ENCODE data around the gene KRTAP13-3.

Gene KRTAP13-3, protein sequence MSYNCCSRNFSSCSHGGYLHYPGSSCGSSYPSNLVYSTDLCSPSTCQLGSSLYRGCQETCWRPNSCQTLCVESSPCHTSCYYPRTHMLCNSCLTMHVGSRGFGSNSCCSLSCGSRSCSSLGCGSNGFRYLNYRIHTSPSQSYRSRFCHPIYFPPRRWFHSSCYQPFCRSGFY

GRCh38 chr21:30425826-30426225 lies at the start of gene KRTAP13-3:
Gene KRTAP13-3 (minus strand): TSS chr21:30425926. CDS start chr21:30425912, 14 bp downstream.
- DNase-seq (ENCODE audit: insufficient read length, low spot score) (no peak), FAIRE-seq (no peak)
- no peak for TF ChIP-seq POLR2A (IDR thresholded peaks at IDR 0.05; ENCODE audit: low read depth, low read length)

DNA sequence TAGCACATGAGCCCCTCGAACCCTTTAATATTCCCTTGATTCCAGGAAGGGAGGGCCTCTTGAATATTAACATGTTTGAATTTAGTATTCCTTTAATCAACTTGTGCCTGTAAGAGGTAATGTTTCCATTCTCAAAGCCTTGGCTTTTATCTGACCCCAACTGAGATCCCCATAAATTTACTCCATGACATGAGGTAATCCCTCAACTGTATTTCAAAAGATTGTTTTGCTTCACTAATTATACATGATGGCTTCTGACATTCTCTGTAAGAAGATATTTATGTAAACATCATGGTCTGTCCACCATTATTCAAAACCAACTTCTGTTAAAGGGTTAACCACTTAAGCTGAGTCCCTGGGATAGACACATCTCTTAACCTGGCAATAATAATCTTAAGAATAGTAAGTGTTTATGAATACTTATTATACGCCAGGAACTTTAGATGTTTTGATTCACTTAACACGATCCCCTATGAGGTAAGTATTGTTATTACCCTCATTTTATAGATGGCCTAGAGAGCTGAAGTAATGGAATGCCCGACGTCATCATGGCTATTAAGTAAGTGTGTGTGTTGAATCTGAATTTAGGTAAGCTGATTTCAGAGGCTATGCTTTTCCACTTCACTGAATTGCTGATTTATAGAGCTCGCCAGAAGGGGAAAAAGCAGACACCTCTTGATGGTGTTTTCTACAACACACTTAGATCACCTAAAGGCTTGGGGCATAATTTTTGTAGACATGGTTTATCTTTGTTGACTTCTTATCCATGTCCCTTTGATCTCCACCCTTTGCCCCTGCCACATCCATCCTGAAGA lies 43.4 kb upstream of the KRTAP13-3 start:
- TF ChIP-seq POLR2A (IDR thresholded peaks at IDR 0.05; ENCODE audit: low read depth, low read length), result no peak
- DNase-seq (ENCODE audit: insufficient read length, low spot score) (no peak), FAIRE-seq (no peak)

DNA sequence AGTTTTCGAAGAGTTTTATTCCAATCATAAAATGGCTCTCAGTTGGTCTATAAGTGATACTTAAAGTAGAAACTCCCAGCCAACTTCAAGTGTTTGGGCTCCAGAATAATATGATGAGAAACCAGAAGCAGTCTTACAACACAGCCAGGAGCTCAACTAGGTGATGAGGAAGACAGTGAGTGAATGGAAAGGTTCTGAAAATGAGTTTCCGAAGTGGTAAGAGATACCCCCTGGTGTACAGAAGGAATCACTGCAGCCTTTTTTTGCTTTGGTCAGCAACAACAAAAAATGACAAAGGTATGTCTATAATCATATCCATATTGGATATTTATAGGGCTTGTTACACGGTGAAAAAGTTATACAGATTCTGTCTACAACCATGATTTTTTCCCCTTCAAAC lies 38.0 kb upstream of the KRTAP13-3 start:
- peak; percentile 77 for FAIRE-seq
- no peak for TF ChIP-seq POLR2A (IDR thresholded peaks at IDR 0.05; ENCODE audit: low read depth, low read length)
- DNase-seq (ENCODE audit: insufficient read length, low spot score), result no peak

GRCh38 chr21:30448514-30448913 lies 22.8 kb upstream of the KRTAP13-3 start:
- TF ChIP-seq POLR2A (IDR thresholded peaks at IDR 0.05; ENCODE audit: low read depth, low read length), result no peak
- FAIRE-seq, result no peak
- no peak for DNase-seq (ENCODE audit: insufficient read length, low spot score)

GRCh38 chr21:30447056-30447455 lies 21.3 kb upstream of the KRTAP13-3 start:
- FAIRE-seq (no peak), DNase-seq (ENCODE audit: insufficient read length, low spot score) (no peak)
- no peak for TF ChIP-seq POLR2A (IDR thresholded peaks at IDR 0.05; ENCODE audit: low read depth, low read length)

GRCh38 chr21:30444204-30444603 lies 18.5 kb upstream of the KRTAP13-3 start:
- no peak for TF ChIP-seq POLR2A (IDR thresholded peaks at IDR 0.05; ENCODE audit: low read depth, low read length)

DNA sequence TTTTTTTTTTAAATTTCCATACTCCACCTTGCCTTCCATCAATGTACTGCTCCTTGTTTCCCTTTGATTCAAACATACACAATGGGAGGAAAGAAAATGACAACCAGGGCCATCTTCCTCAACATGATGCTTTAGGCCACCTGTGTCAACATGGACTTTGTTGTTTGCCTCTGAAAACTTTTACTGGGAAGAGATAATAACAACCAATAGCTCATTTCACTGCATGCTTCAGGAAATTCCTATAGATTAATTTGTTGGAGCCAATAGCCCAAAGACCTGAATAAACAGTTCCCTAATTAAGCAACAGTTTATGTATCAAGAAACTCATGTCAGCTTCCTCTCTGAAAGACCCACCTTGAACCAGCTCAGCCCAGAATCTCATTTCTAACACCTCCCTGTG lies 17.5 kb upstream of the KRTAP13-3 start:
- no peak for TF ChIP-seq POLR2A (IDR thresholded peaks at IDR 0.05; ENCODE audit: low read depth, low read length)
- FAIRE-seq (no peak), DNase-seq (ENCODE audit: insufficient read length, low spot score) (no peak)

More at GRCh38 chr21:30444204-30444603, 18.5 kb upstream of the KRTAP13-3 start:
- DNase-seq (ENCODE audit: insufficient read length, low spot score) (no peak), FAIRE-seq (no peak)

- DNase-seq (ENCODE audit: insufficient read length, low spot score), result no peak
- no peak for TF ChIP-seq POLR2A (IDR thresholded peaks at IDR 0.05; ENCODE audit: low read depth, low read length)
- FAIRE-seq, result no peak
Observed at GRCh38 chr21:30439975-30440374, 14.2 kb upstream of the KRTAP13-3 start, which contains the start of gene KRTAP15-1. Gene KRTAP15-1 (plus strand): TSS chr21:30440275. CDS start chr21:30440328, 53 bp downstream.

GRCh38 chr21:30437010-30437565 lies 11.4 kb upstream of the KRTAP13-3 start:
- DNase-seq (ENCODE audit: insufficient read length, low spot score) (no peak), FAIRE-seq (no peak)
- TF ChIP-seq POLR2A (IDR thresholded peaks at IDR 0.05; ENCODE audit: low read depth, low read length), result no peak

DNA sequence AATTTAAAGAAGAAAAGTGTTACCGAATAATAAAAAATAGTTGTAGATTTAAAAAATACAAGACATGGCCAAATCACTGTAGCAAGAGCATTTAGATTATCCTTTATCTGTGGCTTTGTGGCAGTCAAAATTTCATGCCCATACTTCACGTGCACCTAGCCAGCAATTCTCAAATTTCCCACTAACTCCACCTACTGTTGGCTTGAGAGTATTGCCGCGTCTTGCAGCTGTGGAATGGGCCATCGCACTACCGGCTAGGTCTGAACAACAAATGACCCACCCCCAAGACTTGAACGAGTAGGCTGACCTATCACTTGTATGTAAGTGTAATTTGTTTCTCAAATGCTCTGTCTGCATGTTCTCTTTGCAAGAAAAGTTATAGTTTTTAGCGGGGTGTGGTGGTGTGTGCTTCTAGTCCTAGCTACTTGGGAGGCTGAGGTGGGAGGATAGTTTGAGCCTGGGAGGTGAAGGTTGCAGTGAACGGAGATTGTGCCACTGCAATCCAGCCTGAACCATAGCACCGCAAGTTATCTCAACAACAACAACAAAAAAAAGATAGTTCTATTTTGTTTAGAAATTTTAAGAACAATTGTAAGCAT lies 8.4 kb upstream of the KRTAP13-3 start:
- peak; percentile 90 for FAIRE-seq
- no peak for TF ChIP-seq POLR2A (IDR thresholded peaks at IDR 0.05; ENCODE audit: low read depth, low read length)
- DNase-seq (ENCODE audit: insufficient read length, low spot score), result peak; percentile 4

DNA sequence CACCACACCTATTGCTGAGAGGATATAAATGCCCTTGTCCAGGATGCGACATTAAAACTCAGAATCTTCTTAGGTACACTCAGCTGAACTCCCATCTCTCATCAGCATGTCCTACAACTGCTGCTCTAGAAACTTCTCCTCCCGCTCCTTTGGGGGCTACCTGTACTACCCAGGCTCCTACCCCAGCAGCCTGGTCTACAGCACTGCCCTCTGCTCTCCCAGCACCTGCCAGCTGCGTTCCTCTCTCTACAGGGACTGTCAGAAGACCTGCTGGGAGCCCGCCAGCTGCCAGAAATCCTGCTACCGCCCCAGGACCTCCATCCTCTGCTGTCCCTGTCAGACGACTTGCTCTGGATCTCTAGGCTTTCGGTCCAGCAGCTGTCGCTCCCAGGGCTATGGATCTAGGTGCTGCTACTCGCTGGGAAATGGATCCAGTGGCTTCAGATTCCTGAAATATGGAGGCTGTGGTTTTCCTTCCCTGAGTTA lies 4.5 kb upstream of the KRTAP13-3 start, which contains the start of gene KRTAP13-4:
KRTAP13-4 (plus strand) TSS at position 51 of the 486 bp plus-strand sequence; CDS start at position 107, 56 bp downstream.
- DNase-seq (ENCODE audit: insufficient read length, low spot score), result no peak
- TF ChIP-seq POLR2A (IDR thresholded peaks at IDR 0.05; ENCODE audit: low read depth, low read length), result no peak
- no peak for FAIRE-seq

DNA sequence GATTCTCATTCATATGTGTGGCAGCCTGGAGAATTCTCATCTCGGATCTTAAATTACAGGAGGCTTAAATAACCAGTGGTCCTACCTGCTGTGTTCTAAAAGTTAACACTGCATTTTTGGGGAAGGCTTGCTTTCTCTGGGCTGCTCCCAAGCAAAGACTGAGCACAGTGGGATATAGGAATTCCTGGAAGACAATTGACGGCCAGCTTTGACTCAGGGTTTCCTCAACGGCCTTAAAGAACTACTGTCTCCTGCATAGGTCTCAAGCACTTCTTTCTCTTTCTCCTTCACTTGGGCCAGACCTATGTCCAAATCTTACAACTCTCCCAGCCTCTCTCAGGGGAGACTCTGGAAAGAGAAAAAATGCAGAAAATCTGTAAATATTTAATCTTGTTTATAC lies 1.0 kb upstream of the KRTAP13-3 start:
- TF ChIP-seq POLR2A (IDR thresholded peaks at IDR 0.05; ENCODE audit: low read depth, low read length), result no peak
- no peak for FAIRE-seq
- no peak for DNase-seq (ENCODE audit: insufficient read length, low spot score)

DNA sequence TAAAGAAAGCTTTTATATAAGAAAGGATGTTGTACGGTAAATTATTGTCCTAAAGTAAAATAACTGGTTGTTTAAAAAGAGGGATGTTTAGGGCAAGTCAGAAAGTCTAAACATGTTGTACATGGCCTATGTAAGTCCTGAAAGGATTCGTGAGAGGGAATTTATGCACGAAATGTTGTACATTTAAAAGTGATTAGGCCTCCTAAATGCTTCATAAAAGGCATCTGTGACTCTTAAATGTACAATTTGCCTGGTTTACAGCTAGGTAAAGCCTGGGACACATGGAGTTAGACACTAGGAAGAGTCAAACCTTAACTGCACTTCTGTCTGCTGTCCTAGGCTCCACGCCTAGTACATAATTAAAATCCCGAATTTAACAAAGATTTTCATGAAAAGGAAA lies 9.7 kb downstream of the KRTAP13-3 start:
- no peak for FAIRE-seq
- DNase-seq (ENCODE audit: insufficient read length, low spot score), result no peak
- no peak for TF ChIP-seq POLR2A (IDR thresholded peaks at IDR 0.05; ENCODE audit: low read depth, low read length)

All from H54 (cell line).